H1 (cell line): Measurements from ENCODE around the gene KLHL18. TPM values are rescaled to one million over a fixed set of nuclear protein-coding genes. Genes with fewer than 3 reads are reported as not detected.

Experiments used
- CTCF ChIA-PET: fragments of 300-600 bp; sonication (Branson Sonifier 250); formaldehyde crosslinking; loops from one replicate; lab custom pipeline; 2021; ENCODE audit not compliant: partially characterized antibody; lab: Charles Lee
- POLR2A ChIA-PET: fragments of 300-600 bp; sonication (Branson Sonifier 250); formaldehyde crosslinking; loops from one replicate; lab custom pipeline; 2021; ENCODE audit warnings: inconsistent platforms; ENCODE audit not compliant: partially characterized antibody; lab: Charles Lee
- DNase-seq, 2 experiments: peaks; one replicate each; pipeline versions ENCODE4 v3.0.0 to v3.0.0-alpha.2; 2010 to 2022; ENCODE audit warnings: low spot score in 2 of 2, low read depth in 1 of 2, mixed read lengths in 1 of 2
- FAIRE-seq: peaks from 2 replicates; lab custom pipeline; 2011; peaks lifted over from hg19 to GRCh38; lab: Jason Lieb, UNC
- H2AFZ ChIP-seq: 2 replicates; pipeline ENCODE4 v1.8.1; 2012; ENCODE audit warnings: low read length, inconsistent platforms
- H2AK5ac ChIP-seq: 2 replicates; pipeline ENCODE4 v1.6.1; 2013; ENCODE audit warnings: low read depth, low read length
- H2BK120ac ChIP-seq: replicated peaks from 2 replicates; pipeline ENCODE3; 2013; ENCODE audit warnings: low read depth, low read length, inconsistent platforms
- H2BK12ac ChIP-seq: 2 replicates; pipeline ENCODE4 v1.6.1; 2013; ENCODE audit warnings: low read depth, low read length
- H2BK15ac ChIP-seq: 2 replicates; pipeline ENCODE4 v1.6.1; 2013; ENCODE audit warnings: low read length
- H2BK20ac ChIP-seq: 2 replicates; pipeline ENCODE4 v1.6.1; 2013; ENCODE audit warnings: low read length
- H2BK5ac ChIP-seq: 2 replicates; pipeline ENCODE4 v1.6.1; 2013; ENCODE audit warnings: low read depth, low read length
- H3K14ac ChIP-seq: 2 replicates; pipeline ENCODE4 v1.6.1; 2013; ENCODE audit warnings: inconsistent platforms; ENCODE audit not compliant: insufficient read length
- H3K18ac ChIP-seq: 2 replicates; pipeline ENCODE4 v1.6.1; 2013; ENCODE audit warnings: low read length; ENCODE audit errors: extremely low read depth
- H3K23ac ChIP-seq: 2 replicates; pipeline ENCODE4 v1.6.1; 2013; ENCODE audit warnings: inconsistent platforms; ENCODE audit not compliant: insufficient read length
- H3K23me2 ChIP-seq: 2 replicates; pipeline ENCODE4 v1.6.1; 2013; ENCODE audit warnings: low read depth, low read length
- H3K27ac ChIP-seq: 2 replicates; pipeline ENCODE4 v1.6.1; 2011; ENCODE audit warnings: low read depth, low read length, inconsistent platforms
- H3K27me3 ChIP-seq, 4 experiments: replicated peaks in 1 of 4; 1 replicate in 1 of 4; 2 replicates in 3 of 4; pipeline versions ENCODE4 v1.6.1 to v1.8.1; 2011 to 2013; ENCODE audit warnings: low read length in 3 of 4, mild to moderate bottlenecking in 3 of 4, inconsistent platforms in 2 of 4, mixed read lengths in 2 of 4, moderate library complexity in 1 of 4; ENCODE audit not compliant: control insufficient read depth in 3 of 4, insufficient read depth in 3 of 4; ENCODE audit errors: extremely low read depth in 1 of 4
- H3K36me3 ChIP-seq, 4 experiments: 2 replicates each; pipeline versions ENCODE4 v1.6.1 to v1.8.1; 2011 to 2013; ENCODE audit warnings: mild to moderate bottlenecking in 4 of 4, low read length in 3 of 4, moderate library complexity in 2 of 4, control low read depth in 1 of 4, inconsistent platforms in 1 of 4; ENCODE audit not compliant: insufficient read depth in 4 of 4, control insufficient read depth in 2 of 4
- H3K4ac ChIP-seq: replicated peaks from 2 replicates; pipeline ENCODE3; 2013; ENCODE audit warnings: low read length, low read depth, mixed read lengths, inconsistent platforms; ENCODE audit not compliant: insufficient read length
- H3K4me1 ChIP-seq, 4 experiments: replicated peaks in 1 of 4; 1 replicate in 1 of 4; 2 replicates in 3 of 4; pipeline versions ENCODE4 v1.6.1 to v1.8.1; 2011 to 2013; ENCODE audit warnings: low read length in 3 of 4, inconsistent platforms in 2 of 4, mixed read lengths in 1 of 4; ENCODE audit not compliant: insufficient read depth in 4 of 4, control insufficient read depth in 3 of 4
- H3K4me2 ChIP-seq, 2 experiments: 2 replicates each; pipeline versions ENCODE4 v1.6.1 to v1.8.1; 2011 to 2013; ENCODE audit warnings: low read depth in 2 of 2, low read length in 2 of 2, control low read depth in 1 of 2, inconsistent platforms in 1 of 2, mild to moderate bottlenecking in 1 of 2; ENCODE audit not compliant: insufficient read depth in 1 of 2
- H3K4me3 ChIP-seq, 4 experiments: fragments of 200-600, 300-600 bp in 1 of 4; sonication (generic), shearing (Covaris generic), sonication (Bioruptor Twin) in 1 of 4; 2 replicates each; pipeline versions ENCODE4 v1.5.1 to v1.8.1; 2011 to 2016; ENCODE audit warnings: low read length in 4 of 4, low read depth in 3 of 4, control low read depth in 2 of 4, inconsistent platforms in 2 of 4, mild to moderate bottlenecking in 2 of 4, mixed read lengths in 1 of 4, moderate library complexity in 1 of 4; ENCODE audit not compliant: insufficient read depth in 2 of 4; ENCODE audit errors: extremely low read depth in 1 of 4
- H3K56ac ChIP-seq: replicated peaks from 2 replicates; pipeline ENCODE3; 2013; ENCODE audit warnings: low read depth, mild to moderate bottlenecking, mixed read lengths, low read length, inconsistent platforms; ENCODE audit not compliant: insufficient read length
- H3K79me1 ChIP-seq: 2 replicates; pipeline ENCODE4 v1.6.1; 2013; ENCODE audit warnings: low read depth, low read length, control low read depth
- H3K79me2 ChIP-seq, 2 experiments: 2 replicates each; pipeline versions ENCODE4 v1.6.1 to v1.8.1; 2012 to 2013; ENCODE audit warnings: low read length in 2 of 2, mild to moderate bottlenecking in 2 of 2, inconsistent platforms in 1 of 2; ENCODE audit not compliant: insufficient read depth in 2 of 2, control insufficient read depth in 1 of 2
- H3K9ac ChIP-seq, 4 experiments: replicated peaks in 1 of 4; 1 replicate in 1 of 4; 2 replicates in 3 of 4; pipeline versions ENCODE4 v1.6.1 to v1.8.1; 2011 to 2013; ENCODE audit warnings: low read depth in 3 of 4, low read length in 3 of 4, control low read depth in 2 of 4, mild to moderate bottlenecking in 2 of 4, moderate library complexity in 2 of 4, inconsistent platforms in 1 of 4; ENCODE audit errors: extremely low read depth in 1 of 4
- H3K9me3 ChIP-seq, 2 experiments: 2 replicates each; pipeline versions ENCODE4 v1.6.1 to v1.8.1; 2012 to 2013; ENCODE audit warnings: mild to moderate bottlenecking in 2 of 2, moderate library complexity in 2 of 2, control low read depth in 1 of 2, inconsistent platforms in 1 of 2, low read depth in 1 of 2, low read length in 1 of 2, mixed read lengths in 1 of 2; ENCODE audit not compliant: insufficient read depth in 2 of 2
- H4K20me1 ChIP-seq, 2 experiments: replicated peaks in 1 of 2; 2 replicates each; pipeline versions ENCODE3 to v1.8.1; 2011 to 2013; ENCODE audit warnings: inconsistent platforms in 2 of 2, low read length in 2 of 2, mild to moderate bottlenecking in 1 of 2; ENCODE audit not compliant: insufficient read depth in 2 of 2, control insufficient read depth in 1 of 2
- H4K5ac ChIP-seq: 2 replicates; pipeline ENCODE4 v1.6.1; 2013; ENCODE audit warnings: low read length, low read depth, mixed read lengths, inconsistent platforms; ENCODE audit not compliant: insufficient read length
- H4K8ac ChIP-seq: 2 replicates; pipeline ENCODE4 v1.8.0; 2013; ENCODE audit warnings: mild to moderate bottlenecking, moderate library complexity, low read length, inconsistent platforms; ENCODE audit not compliant: insufficient read depth; ENCODE audit errors: extremely low read depth
- H4K91ac ChIP-seq: replicated peaks from 2 replicates; pipeline ENCODE3; 2013; ENCODE audit warnings: low read length, mixed read lengths, inconsistent platforms; ENCODE audit not compliant: insufficient read length
- CEBPB ChIP-seq: IDR thresholded peaks from 2 replicates; pipeline ENCODE4 v1.6.1; 2012; ENCODE audit warnings: low read depth, low read length
- TAF7 ChIP-seq: optimal IDR thresholded peaks from 2 replicates; pipeline ENCODE3; 2011; ENCODE audit warnings: low read depth, mild to moderate bottlenecking, inconsistent platforms, low read length, moderate library complexity, borderline replicate concordance
- WGBS, 2 experiments: shearing (Covaris generic) in 1 of 2; methylation state at CpG; one replicate each; pipeline versions ENCODE4 v1.1.6 to v1.1.7; 2013 to 2015; ENCODE audit warnings: low lambda C conversion rate in 2 of 2, mixed read lengths in 2 of 2, inconsistent platforms in 1 of 2, low coverage in 1 of 2, missing lambda C conversion rate in 1 of 2; ENCODE audit not compliant: insufficient replicate concordance in 2 of 2, insufficient coverage in 1 of 2, insufficient read length in 1 of 2; ENCODE audit errors: extremely low coverage in 1 of 2, missing lambda C conversion rate in 1 of 2; 5-methylcytosine and 5-hydroxymethylcytosine counted together
- polyA plus RNA-seq, 7 experiments: library from polyadenylated mRNA; depleted of rRNA in 3 of 7; stranded (reverse) in 5 of 7; unstranded in 2 of 7; fragments of >200 nt in 5 of 7; fragments of 200-250 nt in 2 of 7; gene quantifications; 1 replicate in 5 of 7; 2 replicates in 1 of 7; 4 replicates in 1 of 7; pipeline versions ENCODE4 v1.2.1 to v1.2.3, GENCODE V29; 2011 to 2013; ENCODE audit warnings: missing spikeins in 2 of 7, mixed read lengths in 2 of 7
- total RNA-seq: library from RNA; stranded (reverse); fragmentation: NEBNext Ultra II Directional; extraction: Animal tissue kit (Norgen Biotek cat#: 25700); gene quantifications from 2 replicates; pipeline ENCODE4 v1.2.1, GENCODE V29; 2021

KLHL18 gene
- total and polyA plus RNA-seq, 2 of the 8 experiments (the other 6 are each of a cell fraction or from before 2014, with no cell fraction given), result 19.9 to 31.7 TPM

DNA sequence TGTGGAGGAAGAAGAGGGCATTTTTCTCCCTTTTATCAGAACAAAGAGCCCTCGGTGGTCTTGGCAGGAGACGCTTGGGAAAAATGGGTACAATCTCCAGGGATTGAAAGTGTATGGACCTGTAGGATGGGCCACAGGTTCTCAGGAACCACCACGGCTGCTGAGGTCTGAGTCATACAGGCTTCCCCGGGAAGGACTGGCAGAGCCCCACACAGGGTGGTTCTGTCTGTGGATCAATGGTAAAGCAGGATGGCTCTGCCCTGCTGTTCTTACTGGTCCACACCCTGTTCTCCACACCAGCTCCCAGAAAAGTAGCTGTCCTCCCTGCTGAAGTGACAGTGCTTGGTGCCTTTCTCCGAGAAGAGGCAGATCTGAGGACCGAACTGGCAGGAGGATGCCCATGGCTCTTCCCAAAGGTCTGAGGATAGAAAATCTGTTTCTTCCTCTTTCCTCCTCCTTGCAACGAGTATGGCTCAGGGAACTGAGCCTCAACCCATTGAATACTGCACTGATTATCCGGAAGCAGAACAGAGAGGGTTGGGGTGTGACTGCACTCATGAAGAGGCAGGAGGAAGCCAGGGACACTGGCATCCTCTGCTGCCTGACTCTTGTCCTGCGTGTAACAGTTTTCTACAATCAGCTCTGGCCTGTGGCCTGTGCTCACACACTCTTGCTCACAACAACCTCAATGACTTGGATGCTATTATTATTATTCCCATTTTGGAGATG lies 39.2 kb upstream of the KLHL18 start:
- no peak overlapping the region for H2BK12ac ChIP-seq
- ChIA-PET POLR2A (no interaction called here), CTCF (interaction anchor here (1.2 to 1.6 kb wide), 2 partner anchors 12 to 81 kb away, joined by 4 to 5 read pairs; no protein-coding TSS in a partner anchor)
- H4K5ac ChIP-seq, result no peak overlapping the region
- H2BK20ac ChIP-seq, result no peak overlapping the region
- no peak overlapping the region for H3K4ac ChIP-seq
- no peaks in the 10 kb centered on the region for H3K36me3 ChIP-seq
- H3K18ac ChIP-seq, result no peak overlapping the region
- H3K79me1 ChIP-seq, result no peaks in the 10 kb centered on the region
- H3K14ac ChIP-seq, result no peak overlapping the region
- no peak overlapping the region for H2AK5ac ChIP-seq
- no peak overlapping the region for H4K8ac ChIP-seq
- H3K9ac ChIP-seq, result no peak overlapping the region
- H3K79me2 ChIP-seq, result no peaks in the 10 kb centered on the region
- no peak overlapping the region for H3K4me3 ChIP-seq
- H3K27ac ChIP-seq, result no peak overlapping the region
- H3K4me1 ChIP-seq, result no peaks in the 10 kb centered on the region
- DNase-seq, result no peak
- no peak overlapping the region for H2BK5ac ChIP-seq
- H2BK15ac ChIP-seq, result no peak overlapping the region
- H3K56ac ChIP-seq, result no peak overlapping the region
- no peak overlapping the region for H2AFZ ChIP-seq
- no peak overlapping the region for H2BK120ac ChIP-seq
- FAIRE-seq, result no peak
- H3K9me3 ChIP-seq, result no peaks in the 10 kb centered on the region
- WGBS, 2 experiments, result 90% methylated on average over 9 of the region's 9 CpGs; no CpG with 5 or more reads in 1 of the 2 experiments
- no peaks in the 10 kb centered on the region for H4K20me1 ChIP-seq
- TF ChIP-seq TAF7, result no peak
- no peak for TF ChIP-seq CEBPB
- no peaks in the 10 kb centered on the region for H3K27me3 ChIP-seq
- H3K23ac ChIP-seq, result no peak overlapping the region
- no peaks in the 10 kb centered on the region for H3K23me2 ChIP-seq
- no peak overlapping the region for H3K4me2 ChIP-seq
- no peak overlapping the region for H4K91ac ChIP-seq
